ENCODE results near the gene PRRC2B. TPM values are rescaled to one million over a fixed set of nuclear protein-coding genes. Genes with fewer than 3 reads are reported as not detected.
"Not testable (repeated sequence)": the region's sequence is repeated elsewhere in the genome, so short reads cannot be mapped to it uniquely, and the experiment has no call there.

The PRRC2B gene
- total and polyA plus RNA-seq, 4 donors, result 10.3 to 44.3 (median 27.0) TPM

DNA sequence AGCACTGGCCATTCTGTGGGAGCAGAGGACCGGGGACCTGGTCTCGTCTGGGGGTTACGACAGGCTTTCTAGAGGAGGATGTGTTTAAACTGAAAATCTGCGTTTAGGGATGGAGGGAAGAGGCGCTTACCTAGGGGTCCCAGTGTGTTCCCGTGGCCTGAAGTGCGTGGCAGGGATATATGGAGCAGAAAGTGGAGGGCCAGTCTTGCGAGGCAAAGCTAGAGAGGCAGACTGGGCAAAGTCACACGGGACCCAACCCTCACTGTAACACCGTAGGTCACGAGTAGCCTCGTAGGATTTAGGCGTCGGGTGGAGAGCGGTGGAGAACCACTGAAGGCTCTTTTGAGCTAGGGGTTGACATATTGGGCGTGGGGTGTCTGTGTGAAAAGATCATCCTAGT lies 76.1 kb downstream of the PRRC2B start:
- Histone ChIP-seq H3K9me3 (ENCODE audit: control insufficient read depth in 4 of 4, low read length in 3 of 4) (no peaks in the 10 kb centered on the region), H3K36me3 (ENCODE audit: control insufficient read depth in 4 of 4, insufficient read depth in 3 of 4, low read depth in 1 of 4, low read length in 3 of 4) (peaks cover 26 to 88% (median 69%) of the 10 kb centered on the region in 4 donors), H3K4me3 (ENCODE audit: low read depth in 1 of 3, low read length in 3 of 3) (no peak overlapping the region), H3K9ac (ENCODE audit: low read depth in 1 of 2, low read length in 2 of 2) (no peak overlapping the region), H3K27ac (ENCODE audit: low read depth in 1 of 2, low read length in 2 of 2) (no peak overlapping the region), H3K4me1 (ENCODE audit: control insufficient read depth in 4 of 4, insufficient read depth in 4 of 4, low read length in 3 of 4) (no peaks in the 10 kb centered on the region), H3K27me3 (ENCODE audit: control insufficient read depth in 4 of 4, insufficient read depth in 4 of 4, low read length in 3 of 4) (no peaks in the 10 kb centered on the region)
- TF ChIP-seq, protein P1, sequence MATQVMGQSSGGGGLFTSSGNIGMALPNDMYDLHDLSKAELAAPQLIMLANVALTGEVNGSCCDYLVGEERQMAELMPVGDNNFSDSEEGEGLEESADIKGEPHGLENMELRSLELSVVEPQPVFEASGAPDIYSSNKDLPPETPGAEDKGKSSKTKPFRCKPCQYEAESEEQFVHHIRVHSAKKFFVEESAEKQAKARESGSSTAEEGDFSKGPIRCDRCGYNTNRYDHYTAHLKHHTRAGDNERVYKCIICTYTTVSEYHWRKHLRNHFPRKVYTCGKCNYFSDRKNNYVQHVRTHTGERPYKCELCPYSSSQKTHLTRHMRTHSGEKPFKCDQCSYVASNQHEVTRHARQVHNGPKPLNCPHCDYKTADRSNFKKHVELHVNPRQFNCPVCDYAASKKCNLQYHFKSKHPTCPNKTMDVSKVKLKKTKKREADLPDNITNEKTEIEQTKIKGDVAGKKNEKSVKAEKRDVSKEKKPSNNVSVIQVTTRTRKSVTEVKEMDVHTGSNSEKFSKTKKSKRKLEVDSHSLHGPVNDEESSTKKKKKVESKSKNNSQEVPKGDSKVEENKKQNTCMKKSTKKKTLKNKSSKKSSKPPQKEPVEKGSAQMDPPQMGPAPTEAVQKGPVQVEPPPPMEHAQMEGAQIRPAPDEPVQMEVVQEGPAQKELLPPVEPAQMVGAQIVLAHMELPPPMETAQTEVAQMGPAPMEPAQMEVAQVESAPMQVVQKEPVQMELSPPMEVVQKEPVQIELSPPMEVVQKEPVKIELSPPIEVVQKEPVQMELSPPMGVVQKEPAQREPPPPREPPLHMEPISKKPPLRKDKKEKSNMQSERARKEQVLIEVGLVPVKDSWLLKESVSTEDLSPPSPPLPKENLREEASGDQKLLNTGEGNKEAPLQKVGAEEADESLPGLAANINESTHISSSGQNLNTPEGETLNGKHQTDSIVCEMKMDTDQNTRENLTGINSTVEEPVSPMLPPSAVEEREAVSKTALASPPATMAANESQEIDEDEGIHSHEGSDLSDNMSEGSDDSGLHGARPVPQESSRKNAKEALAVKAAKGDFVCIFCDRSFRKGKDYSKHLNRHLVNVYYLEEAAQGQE (IDR thresholded peaks at IDR 0.05), result no peak
- TF ChIP-seq FOXA1 (IDR thresholded peaks at IDR 0.05) (no peak), FOXA2 (IDR thresholded peaks at IDR 0.05) (no peak), TAF1 (conservative IDR thresholded peaks at IDR 0.05) (no peak), JUND (IDR thresholded peaks at IDR 0.05) (no peak), RAD21 (IDR thresholded peaks at IDR 0.05) (no peak), NR2F2 (IDR thresholded peaks at IDR 0.05) (no peak), EGR1 (IDR thresholded peaks at IDR 0.05; ENCODE audit: low read depth in 2 of 2) (no peak), YY1 (IDR thresholded peaks at IDR 0.05) (no peak), RXRA (IDR thresholded peaks at IDR 0.05) (no peak), HNF4A (conservative IDR thresholded peaks at IDR 0.05) (no peak)
- TF ChIP-seq, protein P2, sequence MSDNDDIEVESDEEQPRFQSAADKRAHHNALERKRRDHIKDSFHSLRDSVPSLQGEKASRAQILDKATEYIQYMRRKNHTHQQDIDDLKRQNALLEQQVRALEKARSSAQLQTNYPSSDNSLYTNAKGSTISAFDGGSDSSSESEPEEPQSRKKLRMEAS (IDR thresholded peaks at IDR 0.05), result no peak
- TF ChIP-seq, protein P3, sequence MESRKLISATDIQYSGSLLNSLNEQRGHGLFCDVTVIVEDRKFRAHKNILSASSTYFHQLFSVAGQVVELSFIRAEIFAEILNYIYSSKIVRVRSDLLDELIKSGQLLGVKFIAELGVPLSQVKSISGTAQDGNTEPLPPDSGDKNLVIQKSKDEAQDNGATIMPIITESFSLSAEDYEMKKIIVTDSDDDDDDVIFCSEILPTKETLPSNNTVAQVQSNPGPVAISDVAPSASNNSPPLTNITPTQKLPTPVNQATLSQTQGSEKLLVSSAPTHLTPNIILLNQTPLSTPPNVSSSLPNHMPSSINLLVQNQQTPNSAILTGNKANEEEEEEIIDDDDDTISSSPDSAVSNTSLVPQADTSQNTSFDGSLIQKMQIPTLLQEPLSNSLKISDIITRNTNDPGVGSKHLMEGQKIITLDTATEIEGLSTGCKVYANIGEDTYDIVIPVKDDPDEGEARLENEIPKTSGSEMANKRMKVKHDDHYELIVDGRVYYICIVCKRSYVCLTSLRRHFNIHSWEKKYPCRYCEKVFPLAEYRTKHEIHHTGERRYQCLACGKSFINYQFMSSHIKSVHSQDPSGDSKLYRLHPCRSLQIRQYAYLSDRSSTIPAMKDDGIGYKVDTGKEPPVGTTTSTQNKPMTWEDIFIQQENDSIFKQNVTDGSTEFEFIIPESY (IDR thresholded peaks at IDR 0.05), result no peak
- TF ChIP-seq, protein P4, sequence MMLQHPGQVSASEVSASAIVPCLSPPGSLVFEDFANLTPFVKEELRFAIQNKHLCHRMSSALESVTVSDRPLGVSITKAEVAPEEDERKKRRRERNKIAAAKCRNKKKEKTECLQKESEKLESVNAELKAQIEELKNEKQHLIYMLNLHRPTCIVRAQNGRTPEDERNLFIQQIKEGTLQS (IDR thresholded peaks at IDR 0.05), result no peak
- TF ChIP-seq, protein P5, sequence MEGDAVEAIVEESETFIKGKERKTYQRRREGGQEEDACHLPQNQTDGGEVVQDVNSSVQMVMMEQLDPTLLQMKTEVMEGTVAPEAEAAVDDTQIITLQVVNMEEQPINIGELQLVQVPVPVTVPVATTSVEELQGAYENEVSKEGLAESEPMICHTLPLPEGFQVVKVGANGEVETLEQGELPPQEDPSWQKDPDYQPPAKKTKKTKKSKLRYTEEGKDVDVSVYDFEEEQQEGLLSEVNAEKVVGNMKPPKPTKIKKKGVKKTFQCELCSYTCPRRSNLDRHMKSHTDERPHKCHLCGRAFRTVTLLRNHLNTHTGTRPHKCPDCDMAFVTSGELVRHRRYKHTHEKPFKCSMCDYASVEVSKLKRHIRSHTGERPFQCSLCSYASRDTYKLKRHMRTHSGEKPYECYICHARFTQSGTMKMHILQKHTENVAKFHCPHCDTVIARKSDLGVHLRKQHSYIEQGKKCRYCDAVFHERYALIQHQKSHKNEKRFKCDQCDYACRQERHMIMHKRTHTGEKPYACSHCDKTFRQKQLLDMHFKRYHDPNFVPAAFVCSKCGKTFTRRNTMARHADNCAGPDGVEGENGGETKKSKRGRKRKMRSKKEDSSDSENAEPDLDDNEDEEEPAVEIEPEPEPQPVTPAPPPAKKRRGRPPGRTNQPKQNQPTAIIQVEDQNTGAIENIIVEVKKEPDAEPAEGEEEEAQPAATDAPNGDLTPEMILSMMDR (IDR thresholded peaks at IDR 0.05; ENCODE audit: low read depth, low read length, missing input control), result no peak
- WGBS, result 96% methylated on average over 16 of the region's 16 CpGs
- no peak for DNase-seq (ENCODE audit: low spot score)

DNA sequence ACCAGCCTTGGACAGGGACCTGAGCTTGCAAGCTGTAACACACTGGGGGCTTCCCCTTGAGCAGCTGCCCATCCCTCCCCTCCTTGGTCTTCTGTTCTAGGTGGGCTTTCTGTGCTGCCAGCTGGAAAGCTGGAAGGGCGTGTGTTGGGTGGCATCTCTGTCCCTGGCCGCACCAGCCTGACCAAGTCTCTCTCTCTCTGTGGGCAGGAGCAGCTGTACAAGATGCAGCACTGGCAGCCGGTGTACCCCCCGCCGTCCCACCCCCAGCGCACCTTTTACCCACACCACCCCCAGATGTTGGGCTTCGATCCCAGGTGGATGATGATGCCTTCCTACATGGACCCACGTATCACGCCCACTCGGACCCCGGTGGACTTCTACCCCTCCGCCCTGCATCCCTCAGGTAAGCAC lies 76.7 kb downstream of the PRRC2B start:
- H3K27me3 ChIP-seq (ENCODE audit: control insufficient read depth in 4 of 4, insufficient read depth in 4 of 4, low read length in 3 of 4), result no peaks in the 10 kb centered on the region
- no peak for DNase-seq (ENCODE audit: low spot score)
- H3K36me3 ChIP-seq (ENCODE audit: control insufficient read depth in 4 of 4, insufficient read depth in 3 of 4, low read depth in 1 of 4, low read length in 3 of 4), result peaks cover 28 to 87% (median 68%) of the 10 kb centered on the region in 4 donors
- no peak overlapping the region for H3K4me3 ChIP-seq (ENCODE audit: low read depth in 1 of 3, low read length in 3 of 3)
- H3K4me1 ChIP-seq (ENCODE audit: control insufficient read depth in 4 of 4, insufficient read depth in 4 of 4, low read length in 3 of 4), result no peaks in the 10 kb centered on the region
- H3K27ac ChIP-seq (ENCODE audit: low read depth in 1 of 2, low read length in 2 of 2), result no peak overlapping the region
- WGBS, result 96% methylated on average over 12 of the region's 12 CpGs
- no peak for TF ChIP-seq RXRA (IDR thresholded peaks at IDR 0.05)
- TF ChIP-seq, protein P5 (IDR thresholded peaks at IDR 0.05; ENCODE audit: low read depth, low read length, missing input control), result no peak
- TF ChIP-seq, protein P4 (IDR thresholded peaks at IDR 0.05), result no peak
- H3K9me3 ChIP-seq (ENCODE audit: control insufficient read depth in 4 of 4, low read length in 3 of 4), result no peaks in the 10 kb centered on the region
- H3K9ac ChIP-seq (ENCODE audit: low read depth in 1 of 2, low read length in 2 of 2), result no peak overlapping the region

DNA sequence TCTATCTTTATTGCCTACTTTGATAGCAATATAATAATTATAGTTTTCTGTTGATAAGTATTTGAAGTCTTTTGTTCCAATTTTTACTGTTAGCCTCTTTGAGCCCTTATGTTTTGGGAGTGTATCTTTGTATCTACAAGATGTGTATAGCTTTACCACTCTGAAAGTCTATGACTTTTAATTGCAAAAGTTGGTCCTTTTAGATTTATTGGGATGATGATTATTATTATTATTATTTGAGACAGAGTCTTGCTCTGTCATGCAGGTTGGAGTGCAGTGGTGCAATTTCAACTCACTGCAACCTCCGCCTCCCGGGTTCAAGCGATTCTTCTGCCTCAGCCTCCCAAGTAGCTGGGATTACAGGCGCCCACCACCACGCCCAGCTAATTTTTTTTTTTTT lies 78.2 kb downstream of the PRRC2B start:
- not testable (repeated sequence) for H3K4me3 ChIP-seq (ENCODE audit: low read depth in 1 of 3, low read length in 3 of 3); H3K4me1 ChIP-seq (ENCODE audit: control insufficient read depth in 4 of 4, insufficient read depth in 4 of 4, low read length in 3 of 4); H3K27ac ChIP-seq (ENCODE audit: low read depth in 1 of 2, low read length in 2 of 2); DNase-seq (ENCODE audit: low spot score); H3K27me3 ChIP-seq (ENCODE audit: control insufficient read depth in 4 of 4, insufficient read depth in 4 of 4, low read length in 3 of 4); H3K9ac ChIP-seq (ENCODE audit: low read depth in 1 of 2, low read length in 2 of 2); H3K9me3 ChIP-seq (ENCODE audit: control insufficient read depth in 4 of 4, low read length in 3 of 4)
- 96% methylated on average over 5 of the region's 5 CpGs for WGBS
- peaks cover 36 to 92% (median 74%) of the 10 kb centered on the region in 4 donors for H3K36me3 ChIP-seq (ENCODE audit: control insufficient read depth in 4 of 4, insufficient read depth in 3 of 4, low read depth in 1 of 4, low read length in 3 of 4)

Measured in liver (tissue), 9 donors.